Measurements from ENCODE around the gene C5orf22.
"Not testable (repeated sequence)": the region's sequence is repeated elsewhere in the genome, so short reads cannot be mapped to it uniquely, and the experiment has no call there.

Gene C5orf22

DNA sequence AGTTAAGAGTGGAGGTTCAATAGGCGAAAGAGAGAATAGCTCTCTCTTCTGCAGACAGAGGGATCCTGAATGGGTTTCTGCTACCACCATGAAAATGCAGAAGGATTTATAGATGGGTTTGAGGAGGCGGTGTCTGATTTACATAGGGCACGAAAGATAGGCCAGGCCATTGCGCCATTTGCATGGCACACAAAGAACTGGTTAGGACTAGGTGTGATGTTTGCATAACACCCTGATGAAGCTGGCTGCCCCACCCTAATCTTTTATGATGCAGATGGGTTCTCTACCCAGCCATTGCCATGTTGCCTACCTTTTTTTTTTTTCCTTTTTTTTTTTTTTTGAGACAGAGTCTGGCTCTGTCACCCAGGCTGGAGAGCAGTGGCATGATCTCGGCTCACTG lies 55.4 kb downstream of the C5orf22 start:
- TF ChIP-seq CTCF (IDR thresholded peaks at IDR 0.05; ENCODE audit: control insufficient read depth, insufficient read depth, low read depth, low read length, missing control alignments), result no peak
- no peak for DNase-seq (ENCODE audit: low read depth)
- H3K4me3 ChIP-seq (ENCODE audit: control insufficient read depth, low read depth, low read length), result no peak overlapping the region

GRCh38 chr5:31593665-31594064 lies 61.6 kb downstream of the C5orf22 start:
- no peak for TF ChIP-seq CTCF (IDR thresholded peaks at IDR 0.05; ENCODE audit: control insufficient read depth, insufficient read depth, low read depth, low read length, missing control alignments)
- no peak overlapping the region for H3K4me3 ChIP-seq (ENCODE audit: control insufficient read depth, low read depth, low read length)
- no peak for DNase-seq (ENCODE audit: low read depth)

DNA sequence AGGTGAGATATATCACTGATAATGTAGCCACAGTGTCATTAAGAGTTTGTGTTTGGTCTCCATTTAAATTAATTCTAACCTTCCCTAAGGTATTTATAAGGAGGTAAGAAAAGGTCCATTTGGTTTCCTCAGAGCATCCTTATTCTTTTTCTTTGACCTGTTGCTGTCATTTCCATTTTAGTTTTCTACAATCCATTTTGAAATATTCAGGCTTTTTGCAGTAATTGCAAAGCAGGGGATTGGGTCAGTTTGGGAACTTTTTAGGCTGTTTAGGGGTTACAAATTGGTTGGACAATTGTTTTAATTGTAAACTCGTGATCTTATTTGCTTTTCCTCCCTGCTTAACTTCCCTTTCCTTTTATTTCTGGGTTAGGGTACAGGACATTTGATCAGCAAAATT lies 64.3 kb downstream of the C5orf22 start:
- H3K4me3 ChIP-seq (ENCODE audit: control insufficient read depth, low read depth, low read length), result no peak overlapping the region
- DNase-seq (ENCODE audit: low read depth), result no peak
- TF ChIP-seq CTCF (IDR thresholded peaks at IDR 0.05; ENCODE audit: control insufficient read depth, insufficient read depth, low read depth, low read length, missing control alignments), result no peak

DNA sequence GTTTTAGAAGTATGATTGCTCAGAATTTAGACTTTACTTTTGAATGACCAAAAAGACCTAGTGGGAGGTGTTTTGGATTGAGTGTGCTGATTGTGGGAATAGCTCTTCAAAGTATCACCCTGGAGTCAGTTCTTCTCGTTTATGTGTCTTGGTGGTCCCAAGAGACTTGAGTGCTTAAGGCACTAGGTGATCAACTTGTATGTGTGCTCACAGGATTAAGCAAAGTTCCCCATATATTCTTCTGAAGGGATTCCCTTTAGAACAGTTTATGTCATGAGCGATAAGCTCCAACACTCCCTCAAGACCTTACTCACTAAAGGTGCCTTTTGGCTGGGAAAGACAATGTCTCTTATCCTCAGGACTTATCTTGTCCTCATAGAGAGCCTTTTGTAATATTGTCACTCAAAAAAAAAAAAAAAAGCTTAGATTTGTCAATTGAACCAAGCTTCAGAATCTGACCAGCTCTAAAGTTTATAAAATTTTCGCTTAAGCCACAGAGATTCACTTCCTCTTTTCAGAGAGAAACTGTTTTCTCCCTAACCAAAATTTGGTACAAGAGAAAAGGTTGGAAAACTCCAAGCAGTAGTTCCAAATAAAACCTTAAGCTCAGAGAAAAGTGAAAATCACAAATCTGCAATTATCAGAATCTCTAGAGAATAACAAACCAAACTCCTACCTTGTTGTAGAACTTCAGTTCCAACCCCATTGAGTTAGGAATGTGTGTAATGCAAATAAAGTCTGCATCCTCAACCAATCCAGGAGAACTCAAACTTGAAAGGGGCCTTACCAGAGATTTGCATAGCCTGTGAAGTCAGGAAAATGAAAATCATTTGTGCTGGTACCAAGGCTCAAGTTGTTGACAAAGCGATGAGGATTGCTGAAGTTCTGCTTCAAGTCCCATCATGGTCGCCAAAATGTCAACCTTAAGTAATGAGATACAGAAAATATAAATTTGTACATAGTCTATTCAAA lies 66.8 kb downstream of the C5orf22 start:
- no peak for TF ChIP-seq CTCF (IDR thresholded peaks at IDR 0.05; ENCODE audit: control insufficient read depth, insufficient read depth, low read depth, low read length, missing control alignments)
- no peak overlapping the region for H3K4me3 ChIP-seq (ENCODE audit: control insufficient read depth, low read depth, low read length)
- DNase-seq (ENCODE audit: low read depth), result no peak

DNA sequence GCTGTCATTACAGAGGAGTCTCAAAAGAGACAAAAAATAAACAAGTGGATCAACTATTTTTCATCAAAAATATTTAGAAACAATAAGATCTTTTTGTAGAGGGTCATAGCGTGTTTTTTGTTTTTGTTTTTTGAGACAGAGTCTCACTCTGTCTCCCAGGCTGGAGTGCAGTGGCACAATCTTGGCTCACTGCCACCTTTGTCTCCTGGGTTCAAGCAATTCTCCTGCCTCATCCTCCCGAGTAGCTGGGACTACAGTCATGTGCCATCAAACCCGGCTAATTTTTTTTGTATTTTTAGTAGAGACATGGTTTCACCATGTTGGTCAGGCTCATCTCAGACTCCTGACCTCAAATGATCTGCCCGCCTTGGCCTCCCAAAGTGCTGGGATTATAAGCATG lies 70.2 kb downstream of the C5orf22 start:
- not testable (repeated sequence) for DNase-seq (ENCODE audit: low read depth); H3K4me3 ChIP-seq (ENCODE audit: control insufficient read depth, low read depth, low read length)

- H3K4me3 ChIP-seq (ENCODE audit: control insufficient read depth, low read depth, low read length), result no peak overlapping the region
- no peak for DNase-seq (ENCODE audit: low read depth)
- TF ChIP-seq CTCF (IDR thresholded peaks at IDR 0.05; ENCODE audit: control insufficient read depth, insufficient read depth, low read depth, low read length, missing control alignments), result no peak
Observed at GRCh38 chr5:31604240-31604639, 72.1 kb downstream of the C5orf22 start.

- TF ChIP-seq CTCF (IDR thresholded peaks at IDR 0.05; ENCODE audit: control insufficient read depth, insufficient read depth, low read depth, low read length, missing control alignments), result no peak
- DNase-seq (ENCODE audit: low read depth), result no peak
- H3K4me3 ChIP-seq (ENCODE audit: control insufficient read depth, low read depth, low read length), result no peak overlapping the region
Observed at GRCh38 chr5:31604644-31605043, 72.5 kb downstream of the C5orf22 start.

Measured in AG09309 (cell line).